HL-60 (cell line): ENCODE results near the gene COPS4.

Experiments
- DNase-seq, 2 experiments: peaks; one replicate each; pipeline ENCODE4 v3.0.0-alpha.2; 2010 to 2020; ENCODE audit warnings: low read depth in 1 of 2, low spot score in 1 of 2
- H3K27ac ChIP-seq: fragments of 250-450 bp; sonication (Bioruptor Pico); replicated peaks from 2 replicates; pipeline ENCODE4 v1.5.1; 2020; ENCODE audit warnings: mild to moderate bottlenecking, moderate library complexity
- H3K27me3 ChIP-seq: fragments of 250-450 bp; sonication (Bioruptor Pico); 2 replicates; pipeline ENCODE4 v1.5.1; 2021; ENCODE audit warnings: mild to moderate bottlenecking, moderate library complexity; ENCODE audit not compliant: insufficient read depth, poor library complexity, severe bottlenecking
- H3K4me3 ChIP-seq: replicated peaks from 2 replicates; pipeline ENCODE4 v1.5.1; 2011; ENCODE audit warnings: mild to moderate bottlenecking, control low read depth, low read length; ENCODE audit not compliant: insufficient read depth
- GABPA ChIP-seq: IDR thresholded peaks from 2 replicates; pipeline ENCODE4 v1.6.1; 2012; ENCODE audit warnings: low read depth
- POLR2AphosphoS5 ChIP-seq: IDR thresholded peaks from 2 replicates; pipeline ENCODE4 v1.6.1; 2012; ENCODE audit warnings: low read depth
- SPI1 ChIP-seq: IDR thresholded peaks from 2 replicates; pipeline ENCODE4 v1.6.1; 2012; ENCODE audit warnings: low read depth, mild to moderate bottlenecking, borderline replicate concordance
- TF ChIP-seq, protein P1 (sequence below): IDR thresholded peaks from 2 replicates; pipeline ENCODE4 v1.6.1; 2012; ENCODE audit warnings: low read depth; ENCODE audit not compliant: insufficient replicate concordance
- TF ChIP-seq, protein P2 (sequence below): IDR thresholded peaks from one replicate; pipeline ENCODE4 v1.5.1; 2011; ENCODE audit warnings: low read length, control low read depth, inconsistent platforms; ENCODE audit not compliant: insufficient read depth

Gene COPS4

DNA sequence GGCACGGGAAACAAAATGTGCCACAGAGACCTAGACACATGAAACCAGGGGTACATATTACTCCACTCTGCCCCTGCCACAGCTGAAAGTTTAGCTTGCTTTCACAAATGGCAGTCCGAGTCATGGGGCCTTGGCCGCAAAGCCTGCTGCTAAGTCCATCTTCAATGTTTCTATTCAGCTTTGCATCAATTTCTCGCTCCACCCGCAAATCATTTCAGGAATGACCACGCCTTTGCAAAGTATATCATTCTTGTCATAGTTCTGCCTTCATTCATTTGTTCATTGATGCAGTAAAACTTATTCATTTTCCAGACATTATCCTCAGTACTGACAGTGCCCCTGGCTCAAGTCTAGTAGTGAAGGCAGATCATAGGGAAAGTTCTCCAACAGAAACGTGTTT is 70.0 kb downstream of the COPS4 start:
- Histone ChIP-seq H3K27ac (no peak overlapping the region), H3K4me3 (no peak overlapping the region), H3K27me3 (no peaks in the 10 kb centered on the region)
- TF ChIP-seq POLR2AphosphoS5 (peak; percentile 19; the same call in 1 of the 2 replicates), SPI1 (no peak), GABPA (no peak)
- TF ChIP-seq, protein P1, sequence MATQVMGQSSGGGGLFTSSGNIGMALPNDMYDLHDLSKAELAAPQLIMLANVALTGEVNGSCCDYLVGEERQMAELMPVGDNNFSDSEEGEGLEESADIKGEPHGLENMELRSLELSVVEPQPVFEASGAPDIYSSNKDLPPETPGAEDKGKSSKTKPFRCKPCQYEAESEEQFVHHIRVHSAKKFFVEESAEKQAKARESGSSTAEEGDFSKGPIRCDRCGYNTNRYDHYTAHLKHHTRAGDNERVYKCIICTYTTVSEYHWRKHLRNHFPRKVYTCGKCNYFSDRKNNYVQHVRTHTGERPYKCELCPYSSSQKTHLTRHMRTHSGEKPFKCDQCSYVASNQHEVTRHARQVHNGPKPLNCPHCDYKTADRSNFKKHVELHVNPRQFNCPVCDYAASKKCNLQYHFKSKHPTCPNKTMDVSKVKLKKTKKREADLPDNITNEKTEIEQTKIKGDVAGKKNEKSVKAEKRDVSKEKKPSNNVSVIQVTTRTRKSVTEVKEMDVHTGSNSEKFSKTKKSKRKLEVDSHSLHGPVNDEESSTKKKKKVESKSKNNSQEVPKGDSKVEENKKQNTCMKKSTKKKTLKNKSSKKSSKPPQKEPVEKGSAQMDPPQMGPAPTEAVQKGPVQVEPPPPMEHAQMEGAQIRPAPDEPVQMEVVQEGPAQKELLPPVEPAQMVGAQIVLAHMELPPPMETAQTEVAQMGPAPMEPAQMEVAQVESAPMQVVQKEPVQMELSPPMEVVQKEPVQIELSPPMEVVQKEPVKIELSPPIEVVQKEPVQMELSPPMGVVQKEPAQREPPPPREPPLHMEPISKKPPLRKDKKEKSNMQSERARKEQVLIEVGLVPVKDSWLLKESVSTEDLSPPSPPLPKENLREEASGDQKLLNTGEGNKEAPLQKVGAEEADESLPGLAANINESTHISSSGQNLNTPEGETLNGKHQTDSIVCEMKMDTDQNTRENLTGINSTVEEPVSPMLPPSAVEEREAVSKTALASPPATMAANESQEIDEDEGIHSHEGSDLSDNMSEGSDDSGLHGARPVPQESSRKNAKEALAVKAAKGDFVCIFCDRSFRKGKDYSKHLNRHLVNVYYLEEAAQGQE: no peak
- TF ChIP-seq, protein P2, sequence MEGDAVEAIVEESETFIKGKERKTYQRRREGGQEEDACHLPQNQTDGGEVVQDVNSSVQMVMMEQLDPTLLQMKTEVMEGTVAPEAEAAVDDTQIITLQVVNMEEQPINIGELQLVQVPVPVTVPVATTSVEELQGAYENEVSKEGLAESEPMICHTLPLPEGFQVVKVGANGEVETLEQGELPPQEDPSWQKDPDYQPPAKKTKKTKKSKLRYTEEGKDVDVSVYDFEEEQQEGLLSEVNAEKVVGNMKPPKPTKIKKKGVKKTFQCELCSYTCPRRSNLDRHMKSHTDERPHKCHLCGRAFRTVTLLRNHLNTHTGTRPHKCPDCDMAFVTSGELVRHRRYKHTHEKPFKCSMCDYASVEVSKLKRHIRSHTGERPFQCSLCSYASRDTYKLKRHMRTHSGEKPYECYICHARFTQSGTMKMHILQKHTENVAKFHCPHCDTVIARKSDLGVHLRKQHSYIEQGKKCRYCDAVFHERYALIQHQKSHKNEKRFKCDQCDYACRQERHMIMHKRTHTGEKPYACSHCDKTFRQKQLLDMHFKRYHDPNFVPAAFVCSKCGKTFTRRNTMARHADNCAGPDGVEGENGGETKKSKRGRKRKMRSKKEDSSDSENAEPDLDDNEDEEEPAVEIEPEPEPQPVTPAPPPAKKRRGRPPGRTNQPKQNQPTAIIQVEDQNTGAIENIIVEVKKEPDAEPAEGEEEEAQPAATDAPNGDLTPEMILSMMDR: no peak
- no peak for DNase-seq

DNA sequence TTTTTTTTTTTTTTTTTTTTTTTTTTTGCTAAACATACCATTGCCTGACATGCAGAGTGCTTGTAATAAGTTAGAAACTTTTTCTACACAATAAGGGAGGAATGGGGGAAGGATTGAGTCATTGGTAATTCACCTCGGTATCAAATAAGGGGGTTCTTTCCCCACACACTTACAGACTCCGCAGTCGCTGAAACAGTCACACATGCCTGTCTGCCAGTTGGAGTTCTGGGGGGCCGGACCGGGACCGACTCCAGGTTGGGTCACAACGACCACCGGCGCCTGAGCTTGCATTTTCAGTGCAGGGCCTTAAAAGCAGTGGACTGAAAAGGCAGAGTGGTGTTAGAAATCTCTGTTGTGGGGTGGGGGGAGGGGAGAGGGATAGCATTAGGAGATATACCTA is 72.6 kb downstream of the COPS4 start:
- Histone ChIP-seq H3K27me3 (no peaks in the 10 kb centered on the region), H3K27ac (peak overlapping the region; percentile 99; the same call in 1 of the 2 replicates), H3K4me3 (no peak overlapping the region)
- TF ChIP-seq SPI1: no peak
- no peak for TF ChIP-seq POLR2AphosphoS5
- TF ChIP-seq, protein P1: no peak
- TF ChIP-seq, protein P2: no peak
- no peak for TF ChIP-seq GABPA
- DNase-seq: no peak

DNA sequence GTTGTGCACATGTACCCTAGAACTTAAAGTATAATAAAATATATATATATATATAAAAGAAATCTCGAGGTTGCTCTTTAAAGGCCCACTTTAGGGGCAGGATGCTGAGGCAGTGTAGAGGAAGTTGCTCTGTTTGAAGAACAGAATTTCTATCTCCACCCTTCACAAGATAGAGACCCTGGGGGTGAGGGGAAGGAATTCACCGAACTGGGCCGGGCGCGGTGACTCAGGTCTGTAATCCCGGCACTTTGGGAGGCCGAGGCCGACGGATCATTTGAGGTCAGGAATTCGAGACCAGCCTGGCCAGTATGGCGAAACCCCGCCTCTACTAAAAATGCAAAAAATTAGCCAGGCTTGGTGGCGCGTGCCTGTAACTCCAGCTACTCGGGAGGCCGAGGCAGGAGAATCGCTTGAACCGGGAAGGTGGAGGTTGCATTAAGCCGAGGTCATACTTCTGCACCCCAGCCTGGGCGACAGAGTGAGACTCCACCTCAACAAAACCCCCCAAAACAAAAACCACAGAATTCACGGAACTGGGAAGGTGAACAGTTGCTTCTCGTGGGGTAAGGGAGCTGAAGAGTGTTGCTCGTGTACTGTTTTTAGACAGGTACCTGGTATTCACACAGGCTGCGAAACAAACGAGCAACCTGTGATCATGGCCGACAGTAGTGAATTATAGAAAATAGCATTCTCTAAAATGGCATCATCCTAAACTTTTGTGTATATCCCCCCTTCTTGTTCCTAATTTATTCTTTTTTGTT is 73.3 kb downstream of the COPS4 start:
- DNase-seq: no peak
- Histone ChIP-seq H3K4me3 (peak overlapping the region; percentile 48; the same call in 1 of the 2 replicates), H3K27me3 (no peaks in the 10 kb centered on the region), H3K27ac (peak overlapping the region; percentile 99)
- peak; percentile 59; the same call in 1 of the 2 replicates for TF ChIP-seq POLR2AphosphoS5
- TF ChIP-seq, protein P2: no peak
- TF ChIP-seq, protein P1: no peak
